K562 (cell line): Measurements from ENCODE around the gene KIAA0930.

ENCODE experiments used
- TFAP4 ChIP-seq: sonication (generic); formaldehyde crosslinking; IDR thresholded peaks from 2 replicates; pipeline ENCODE4 v1.8.0; 2022; ENCODE audit warnings: missing genetic modification reagents, mild to moderate bottlenecking, moderate library complexity, borderline replicate concordance
- ZBTB40 ChIP-seq, 2 experiments: fragments of 450-650 bp in 1 of 2; sonication (generic) in 1 of 2; formaldehyde crosslinking in 1 of 2; IDR thresholded peaks; 2 replicates each; pipeline versions ENCODE4 v1.7.1 to v1.9.0; 2016 to 2022; ENCODE audit warnings: inconsistent platforms in 1 of 2, mild to moderate bottlenecking in 1 of 2, missing genetic modification reagents in 1 of 2

GRCh38 chr22:45212992-45213751, 27.5 kb downstream of the KIAA0930 start:
- TF ChIP-seq ZBTB40 (IDR thresholded peaks at IDR 0.05) (no peak), ZBTB40 (CRISPR knock-in tag; IDR thresholded peaks at IDR 0.05) (no peak), TFAP4 (no peak)
